ENCODE data around the gene BORCS8.

DNA sequence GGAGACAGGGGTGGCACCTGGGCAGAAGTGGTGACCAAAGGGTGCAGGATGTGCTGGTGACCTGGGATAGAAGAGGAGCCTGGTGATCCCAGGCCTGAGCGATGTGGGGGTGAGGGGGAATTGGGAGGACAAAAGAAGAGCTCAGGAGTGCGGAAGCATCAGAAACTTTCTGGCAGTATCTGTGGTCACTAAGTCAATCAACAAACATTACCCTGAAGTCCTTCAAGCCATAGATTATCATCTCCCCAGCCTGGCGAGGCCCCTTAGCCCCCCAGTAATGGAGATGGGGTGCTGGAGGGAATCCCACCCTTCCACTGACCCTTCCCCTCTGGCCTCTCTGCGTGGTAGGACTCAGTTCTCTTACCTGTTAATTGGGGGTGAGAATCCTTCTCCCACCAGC lies 32.4 kb downstream of the BORCS8 start:
- TF ChIP-seq ZSCAN30 (CRISPR knock-in tag; IDR thresholded peaks at IDR 0.05) = no peak
- TF ChIP-seq ZFP36 (IDR thresholded peaks at IDR 0.05; ENCODE audit: borderline replicate concordance, low read depth, low read length, partially characterized antibody) = no peak
